Caki2 (cell line): ENCODE data around the gene FTHL17. TPM values are rescaled to one million over a fixed set of nuclear protein-coding genes. Genes with fewer than 3 reads are reported as not detected.

ENCODE experiments used
- DNase-seq: peaks from one replicate; pipeline ENCODE4 v3.0.0-alpha.2; 2015; ENCODE audit warnings: low read depth
- in situ Hi-C: cut with HindIII; loops from 2 replicates; pipeline ENCODE4 v1.10.0; 2016; ENCODE audit warnings: low sequenced_read_pairs, low pct_unique_long_range_greater_than_20kb, mixed read lengths
- total RNA-seq: library from RNA; depleted of rRNA; stranded (reverse); fragments of >200 nt; shearing (Covaris generic); gene quantifications from 2 replicates; pipeline ENCODE4 v1.2.3, GENCODE V29; 2014; ENCODE audit warnings: low replicate concordance; rRNA removed

Gene FTHL17
- total RNA-seq, 1 experiment from 2014 or later: not detected

DNA sequence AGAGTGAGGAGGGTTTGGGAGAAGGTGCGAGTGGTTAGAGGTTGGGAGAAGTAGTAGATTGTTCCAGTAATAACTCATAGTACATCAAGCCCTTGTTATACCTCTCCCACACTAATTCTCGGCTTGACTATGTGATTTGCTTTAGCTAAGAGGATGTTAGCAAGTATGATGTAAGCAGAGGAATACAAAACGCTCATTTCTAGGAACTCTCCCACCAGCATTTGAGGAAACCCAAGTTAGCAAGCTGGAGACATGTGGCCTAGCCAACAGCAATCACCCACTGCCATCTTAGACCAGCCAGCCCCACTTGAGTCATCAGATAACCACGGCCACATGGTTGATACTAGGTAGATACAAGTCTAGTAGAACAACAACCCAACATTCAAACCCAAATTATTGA, 14.2 kb downstream of the FTHL17 start:
- in situ Hi-C loops: no loop called here
- no peak for DNase-seq

DNA sequence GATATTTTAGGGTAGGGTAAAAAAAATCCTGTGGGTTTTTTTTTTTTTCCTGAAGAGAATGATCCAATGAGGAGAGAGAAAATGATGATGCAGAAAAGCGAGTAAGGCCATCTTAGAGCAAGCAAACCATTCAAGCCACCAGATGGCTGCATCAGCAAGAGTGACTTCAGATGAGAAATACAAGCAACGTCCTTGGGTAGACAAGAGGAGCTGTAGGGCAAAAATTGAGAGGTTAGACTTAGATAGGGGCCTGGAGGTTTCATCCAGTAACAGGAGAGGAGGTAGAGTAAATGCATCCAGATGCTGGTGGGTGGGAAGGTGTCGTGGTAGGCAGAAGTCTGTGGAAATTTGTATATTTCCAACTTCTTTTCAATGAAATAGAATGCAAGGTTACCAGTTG, 14.6 kb downstream of the FTHL17 start:
- in situ Hi-C loops: no loop called here
- DNase-seq: no peak

DNA sequence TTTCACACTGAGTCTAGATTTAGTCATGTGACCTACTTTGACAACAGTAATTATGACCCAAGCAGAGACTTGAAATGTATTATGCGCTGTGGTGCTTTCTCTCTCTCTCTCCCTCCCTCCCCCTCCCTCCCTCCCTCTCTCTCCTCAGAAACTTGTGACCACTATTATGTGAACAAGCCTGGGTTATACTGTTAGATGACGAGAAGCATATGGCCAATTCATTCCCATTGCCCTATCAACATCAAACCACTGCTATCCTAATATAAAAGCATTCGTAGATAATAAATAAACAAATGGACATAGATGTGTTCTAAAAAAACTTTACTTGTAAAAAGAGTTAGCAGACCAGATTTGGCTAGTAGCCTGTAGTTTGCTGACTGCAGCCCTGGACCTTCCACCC, 18.2 kb downstream of the FTHL17 start:
- in situ Hi-C loops: no loop called here
- DNase-seq: no peak

DNA sequence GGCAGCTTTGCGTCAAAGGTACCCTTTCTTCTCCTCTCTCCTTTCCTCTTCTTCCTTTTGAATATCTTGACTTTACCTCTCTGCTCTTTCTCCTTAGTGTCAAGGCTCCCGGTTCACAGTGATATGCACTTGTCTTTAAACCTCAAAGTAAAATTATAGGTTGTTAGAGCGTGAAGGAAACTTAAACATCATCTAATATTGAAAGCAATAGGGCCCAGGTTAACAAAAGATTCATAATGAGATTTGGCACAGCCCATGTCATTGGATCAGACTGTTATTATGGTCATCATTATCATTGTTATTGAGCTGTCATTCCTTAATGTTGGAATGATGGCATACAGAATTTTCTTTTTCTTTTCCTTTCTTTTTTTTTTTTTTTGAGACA, 32.5 kb downstream of the FTHL17 start:
- in situ Hi-C loops: no loop called here

DNA sequence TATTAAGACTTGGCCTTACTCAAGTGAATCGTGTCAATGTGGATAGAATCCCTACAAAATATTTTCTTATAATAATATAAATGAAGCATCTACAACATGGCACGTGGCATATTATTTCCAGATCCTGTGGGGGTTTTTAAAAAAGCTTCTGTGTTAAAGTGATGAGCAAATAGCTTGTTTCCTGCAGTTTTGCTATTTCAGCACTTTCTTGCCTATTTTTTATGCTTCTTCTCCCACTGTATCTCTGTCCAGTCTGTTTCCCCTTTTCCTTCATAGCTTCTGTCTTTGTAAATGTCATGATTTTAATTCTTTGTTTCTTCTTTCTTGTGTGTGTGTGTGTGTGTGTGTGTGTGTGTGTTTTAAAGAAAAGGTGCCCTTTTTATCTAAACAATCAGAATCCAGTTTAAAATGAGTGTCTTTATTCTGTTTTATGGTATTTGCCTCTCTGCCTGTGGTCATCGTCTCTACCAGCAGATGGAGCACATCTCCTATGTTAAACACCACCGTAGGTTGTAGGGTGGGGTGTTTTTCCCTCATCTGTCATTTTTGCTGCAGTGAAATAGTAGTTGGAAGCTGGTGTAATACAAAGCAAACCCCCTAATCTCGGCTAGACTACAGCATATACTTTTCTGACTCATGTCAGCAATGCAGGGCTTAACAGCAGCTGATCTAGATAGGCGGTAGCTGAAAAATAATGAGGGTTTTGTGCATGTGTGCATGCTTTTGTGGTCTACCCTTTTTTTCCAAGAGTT, 33.1 kb downstream of the FTHL17 start:
- DNase-seq: peak; percentile 10
- in situ Hi-C loops: no loop called here

More for the DNA sequence above, 32.5 kb downstream of the FTHL17 start:
- no peak for DNase-seq

DNA sequence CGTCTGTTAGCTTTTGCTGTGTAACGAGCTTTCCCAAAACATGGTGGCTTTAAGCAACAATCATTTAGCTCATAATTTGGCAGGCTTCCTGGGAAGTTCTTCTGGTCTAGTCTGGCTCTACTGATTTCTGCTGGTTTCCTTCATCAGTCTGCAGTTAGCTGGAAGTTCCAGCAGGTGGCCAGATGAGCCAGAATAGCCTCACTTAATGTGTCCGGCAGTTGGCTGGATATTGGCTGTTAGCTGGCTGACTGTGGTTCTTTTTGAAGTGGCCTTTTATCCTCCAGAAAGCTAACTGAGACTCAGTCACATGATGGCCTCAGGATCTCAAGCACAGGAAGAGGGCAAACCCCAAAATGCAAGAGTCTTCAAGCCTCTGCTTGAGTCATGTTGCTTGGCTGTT, 34.9 kb downstream of the FTHL17 start:
- DNase-seq: peak; percentile 29
- in situ Hi-C loops: no loop called here

DNA sequence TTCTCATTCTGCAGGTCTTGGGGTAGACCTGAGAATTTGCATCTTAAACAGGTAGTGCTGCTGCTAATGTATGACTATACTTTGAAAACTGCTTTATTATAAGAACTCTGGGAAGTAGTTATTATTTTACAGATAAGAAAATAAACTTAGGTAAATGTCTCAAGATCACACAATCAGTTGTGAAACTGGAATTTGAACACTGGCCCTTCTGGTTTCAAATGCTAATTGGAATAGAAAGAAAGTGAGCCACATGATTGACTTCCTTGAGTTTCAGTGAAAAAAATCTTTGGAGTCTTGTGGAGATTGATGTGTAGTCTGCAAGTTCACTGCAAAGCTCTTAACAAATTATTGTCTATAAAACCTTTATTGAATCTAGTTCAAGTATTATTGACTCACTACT, 44.5 kb downstream of the FTHL17 start:
- in situ Hi-C loops: no loop called here

DNA sequence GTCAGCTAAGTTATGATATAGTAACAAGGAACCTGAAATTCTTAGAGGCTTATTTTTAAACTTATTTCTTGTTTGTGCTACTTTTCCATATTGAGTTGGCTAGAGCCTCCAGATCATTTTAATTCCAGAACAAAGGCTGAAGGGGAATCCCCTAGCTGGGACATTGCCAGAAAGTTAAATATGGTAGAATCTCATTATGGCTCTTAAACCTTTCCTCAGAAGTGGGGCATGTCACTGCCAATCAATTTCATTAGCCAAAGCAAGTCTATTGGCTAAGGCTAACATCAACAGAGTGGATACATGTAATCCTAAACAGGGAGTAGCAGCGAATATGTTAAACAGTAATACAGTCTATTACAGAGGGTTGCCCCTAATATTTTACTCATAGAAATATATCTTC, 47.0 kb downstream of the FTHL17 start:
- in situ Hi-C loops: no loop called here
- no peak for DNase-seq

More for the DNA sequence above, 44.5 kb downstream of the FTHL17 start:
- no peak for DNase-seq

DNA sequence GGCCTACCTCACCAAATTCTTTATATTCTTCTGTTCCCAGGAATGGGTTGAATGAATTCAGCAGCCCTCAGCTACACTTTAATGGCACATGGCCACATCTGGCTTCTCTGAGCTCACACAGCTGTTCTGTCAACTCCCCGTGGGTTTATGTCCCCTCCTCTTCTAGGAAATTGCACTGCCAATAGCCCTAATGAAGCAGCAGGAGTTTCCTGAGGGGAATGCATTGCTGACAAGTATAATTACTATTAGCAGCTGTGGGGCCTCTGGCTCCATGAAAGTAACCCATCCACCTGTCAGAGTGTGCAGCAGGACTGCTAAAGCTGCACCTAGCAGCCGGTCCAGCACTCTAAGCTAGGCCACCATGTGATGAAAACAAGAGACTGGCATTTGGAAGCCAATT, 50.3 kb downstream of the FTHL17 start:
- in situ Hi-C loops: no loop called here
- DNase-seq: no peak

Other genes with a start within 250 kb of the FTHL17 start
- gene TAB3, start 182.8 kb downstream of the FTHL17 start, total RNA-seq: 1.0 and 5.9 TPM in 2 replicates